Measurements from ENCODE around the gene TESK2. TPM values are rescaled to one million over a fixed set of nuclear protein-coding genes. Genes with fewer than 3 reads are reported as not detected.
A peak's percentile ranks its signal among the peaks of the same experiment; 100 is the strongest.

Gene TESK2
- total and polyA plus RNA-seq, 2 of the 13 experiments (the other 11 are each of a cell fraction or from before 2014, with no cell fraction given) = 5.5 to 9.6 TPM

- TF ChIP-seq AKNA (CRISPR knock-in tag; IDR thresholded peaks at IDR 0.05; ENCODE audit: borderline replicate concordance) = no peak
- no peak for TF ChIP-seq ZNF607 (CRISPR knock-in tag; IDR thresholded peaks at IDR 0.05; ENCODE audit: borderline replicate concordance)
- TF ChIP-seq THAP9 (CRISPR knock-in tag; IDR thresholded peaks at IDR 0.05; ENCODE audit: borderline replicate concordance) = no peak; the same call in 1 of the 2 replicates
- TF ChIP-seq ZNF432 (CRISPR knock-in tag; IDR thresholded peaks at IDR 0.05; ENCODE audit: borderline replicate concordance) = no peak
- 0 out of 2 replicates have a peak, but pooled peaks have one; percentile 58 for TF ChIP-seq CHCHD3 (CRISPR knock-in tag; IDR thresholded peaks at IDR 0.05)
- TF ChIP-seq SP4 (CRISPR knock-in tag; IDR thresholded peaks at IDR 0.05) = peak; percentile 91
- no peak for TF ChIP-seq ATM (IDR thresholded peaks at IDR 0.05; ENCODE audit: borderline replicate concordance)
- TF ChIP-seq SOX5 (CRISPR knock-in tag; IDR thresholded peaks at IDR 0.05; ENCODE audit: borderline replicate concordance) = peak; percentile 32; the same call in 1 of the 2 replicates
- TF ChIP-seq ZNF441 (CRISPR knock-in tag; IDR thresholded peaks at IDR 0.05; ENCODE audit: borderline replicate concordance) = peak; percentile 57; the same call in 1 of the 2 replicates
- 0 out of 2 replicates have a peak, but pooled peaks have one; percentile 22 for TF ChIP-seq DNMT3B (CRISPR knock-in tag; conservative IDR thresholded peaks at IDR 0.05)
- 0 out of 2 replicates have a peak, but pooled peaks have one; percentile 26 for TF ChIP-seq ZSCAN12 (CRISPR knock-in tag; IDR thresholded peaks at IDR 0.05)
- no peak for TF ChIP-seq ZBTB1 (CRISPR knock-in tag; IDR thresholded peaks at IDR 0.05; ENCODE audit: borderline replicate concordance)
- TF ChIP-seq EED (CRISPR knock-in tag; IDR thresholded peaks at IDR 0.05) = peak; percentile 71; the same call in 1 of the 2 replicates
- peak; percentile 47; the same call in 1 of the 2 replicates for TF ChIP-seq ZMYM2 (CRISPR knock-in tag; IDR thresholded peaks at IDR 0.05)
- TF ChIP-seq RFX5 (IDR thresholded peaks at IDR 0.05; ENCODE audit: low read depth, low read length) = no peak
These were observed 187.2 kb downstream of the TESK2 start (continued) for GRCh38 chr1:45303520-45304310.
